HuH-7.5 (cell line): Measurements from ENCODE around the gene SDK1.

Experiments
- DNase-seq: peaks from one replicate; pipeline ENCODE4 v3.0.0; 2011; ENCODE audit warnings: low spot score

The SDK1 gene

DNA sequence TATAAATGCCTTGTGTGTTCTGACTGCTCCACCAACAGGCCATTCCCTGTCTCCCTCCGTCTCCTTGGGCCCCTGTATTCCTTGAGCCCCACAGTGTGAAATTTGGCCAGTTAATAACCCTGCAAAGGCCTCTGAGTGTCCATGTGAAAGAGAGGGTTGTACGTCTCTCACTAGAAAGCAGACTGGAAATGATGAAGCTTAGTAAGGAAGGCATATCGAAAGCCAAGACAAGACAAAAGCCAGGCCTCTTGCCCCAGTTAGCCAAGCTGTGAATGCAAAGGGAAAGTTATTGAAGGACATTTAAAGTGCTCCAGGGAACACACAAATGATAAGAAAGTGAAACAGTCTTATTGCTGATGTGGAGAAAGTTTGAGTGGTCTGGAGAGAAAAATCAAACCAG lies 680.2 kb downstream of the SDK1 start:
- DNase-seq = no peak

DNA sequence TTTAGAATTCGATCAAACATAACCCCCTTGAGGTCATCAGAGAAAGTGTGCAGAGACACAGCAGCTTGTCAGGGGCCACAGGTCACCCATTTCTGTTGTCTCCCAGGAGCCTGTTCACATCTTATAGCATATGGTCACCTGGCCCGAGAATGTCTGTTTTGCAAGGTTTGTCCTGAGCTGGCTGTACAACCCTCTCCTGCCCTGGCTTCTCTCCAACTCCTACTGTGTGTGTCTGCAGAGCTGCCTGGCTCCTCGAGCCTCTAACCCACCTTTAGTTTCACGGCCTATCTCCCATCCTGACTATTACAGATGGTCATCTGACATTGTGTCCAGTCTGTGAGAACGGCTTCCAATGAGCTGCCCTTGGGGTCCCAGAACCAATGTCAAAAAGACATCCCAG lies 683.4 kb downstream of the SDK1 start:
- no peak for DNase-seq

DNA sequence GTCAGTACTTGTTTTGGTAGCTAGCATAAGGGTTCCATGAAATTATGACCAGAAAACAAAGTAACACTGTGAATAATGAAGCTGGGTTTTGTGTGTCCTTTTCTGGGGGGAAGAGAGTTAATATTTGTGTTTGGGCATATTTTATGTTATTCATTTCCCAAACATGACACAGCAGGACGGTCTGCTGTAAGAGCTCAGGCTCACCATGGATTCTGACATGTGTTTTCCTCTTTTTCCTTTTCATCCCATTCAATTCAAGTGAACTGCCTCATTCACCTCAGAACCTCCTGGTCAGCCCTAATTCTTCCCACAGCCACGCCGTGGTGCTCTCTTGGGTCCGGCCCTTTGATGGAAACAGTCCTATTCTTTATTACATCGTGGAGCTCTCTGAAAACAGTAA lies 685.9 kb downstream of the SDK1 start:
- no peak for DNase-seq

DNA sequence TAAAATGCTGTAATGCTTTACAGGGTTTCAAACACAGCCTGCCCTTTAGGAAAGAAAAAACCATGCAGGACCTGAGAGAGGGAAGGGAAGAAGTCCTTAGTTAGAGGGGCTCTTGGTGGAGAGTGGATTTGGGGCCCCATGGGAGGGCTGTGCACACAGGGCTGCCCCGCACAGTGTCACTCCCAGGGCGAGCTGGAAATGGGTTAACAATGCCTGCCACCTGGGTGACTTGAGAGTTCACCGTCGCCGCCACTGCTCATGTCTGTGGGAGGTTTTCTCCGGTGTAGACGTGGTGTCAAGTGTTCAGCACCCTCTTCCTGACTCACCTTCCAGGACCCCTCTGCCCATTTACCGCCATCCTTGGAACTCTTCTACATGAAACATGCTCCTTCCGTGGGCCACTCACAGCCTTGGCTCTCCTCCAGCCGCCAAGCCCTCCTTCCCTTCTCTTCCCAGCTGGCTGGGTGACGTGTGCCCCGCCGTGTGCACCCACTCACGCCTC lies 686.4 kb downstream of the SDK1 start:
- DNase-seq = no peak

DNA sequence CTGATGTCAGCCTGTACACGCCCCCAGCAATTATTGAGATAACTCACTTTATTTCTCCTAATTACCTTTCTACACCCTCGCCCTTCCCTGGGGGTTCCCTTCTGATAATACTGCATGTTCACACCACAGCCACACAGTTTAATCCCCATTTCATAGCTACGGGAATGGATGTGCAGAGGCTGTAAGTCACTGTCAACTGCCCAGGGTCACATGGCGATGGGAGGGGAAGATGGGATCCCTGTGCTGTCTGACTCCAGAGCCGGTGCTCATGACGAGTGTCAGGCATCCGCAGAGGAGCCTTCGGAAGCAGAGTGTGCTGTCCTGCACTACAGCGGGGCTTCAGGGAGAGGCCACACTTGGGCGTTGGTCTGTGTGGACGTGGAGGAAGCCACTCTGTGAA lies 688.7 kb downstream of the SDK1 start:
- DNase-seq = no peak

DNA sequence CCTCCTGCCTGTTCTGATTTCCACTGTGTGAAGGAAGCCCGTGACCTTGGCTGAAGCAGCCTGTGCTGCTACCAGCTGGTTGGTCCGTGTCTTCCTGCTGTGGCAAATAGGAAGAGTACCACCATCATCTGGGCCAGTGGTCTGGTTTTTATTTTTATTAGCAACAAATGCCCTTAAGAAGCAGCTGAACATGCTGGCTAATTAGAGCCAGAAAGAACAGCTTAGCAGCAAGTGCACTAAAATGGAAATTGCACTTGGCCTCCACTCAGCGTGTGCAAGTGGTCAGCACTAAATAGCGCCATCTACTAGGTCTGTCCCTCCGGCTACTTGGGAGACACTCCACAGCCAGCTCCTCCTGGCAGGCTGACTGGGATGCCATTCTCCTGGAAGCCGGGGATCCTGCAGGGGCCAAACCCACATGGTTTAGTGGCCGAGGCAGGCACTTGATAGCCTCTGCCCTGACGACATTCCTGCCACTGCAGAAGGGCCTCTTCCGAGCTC lies 690.7 kb downstream of the SDK1 start:
- DNase-seq = no peak

DNA sequence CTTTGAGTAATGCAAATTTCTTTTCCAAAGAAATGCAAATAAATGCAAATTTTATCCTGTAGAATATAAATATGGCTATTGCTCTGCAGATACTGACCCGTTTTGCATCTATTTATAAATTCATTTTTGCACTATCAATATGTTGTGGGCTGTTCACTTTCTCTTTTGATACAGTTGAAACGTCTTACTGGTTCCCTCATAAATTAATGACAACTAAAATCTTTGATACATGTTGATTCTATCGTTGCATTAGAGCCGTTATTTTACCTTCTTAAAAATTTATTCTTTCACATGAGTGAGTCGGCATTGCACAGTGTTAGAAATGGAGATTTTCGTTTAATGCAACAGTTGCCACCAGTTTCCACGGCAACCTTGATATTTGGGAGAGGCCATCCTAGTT lies 691.8 kb downstream of the SDK1 start:
- DNase-seq = no peak

DNA sequence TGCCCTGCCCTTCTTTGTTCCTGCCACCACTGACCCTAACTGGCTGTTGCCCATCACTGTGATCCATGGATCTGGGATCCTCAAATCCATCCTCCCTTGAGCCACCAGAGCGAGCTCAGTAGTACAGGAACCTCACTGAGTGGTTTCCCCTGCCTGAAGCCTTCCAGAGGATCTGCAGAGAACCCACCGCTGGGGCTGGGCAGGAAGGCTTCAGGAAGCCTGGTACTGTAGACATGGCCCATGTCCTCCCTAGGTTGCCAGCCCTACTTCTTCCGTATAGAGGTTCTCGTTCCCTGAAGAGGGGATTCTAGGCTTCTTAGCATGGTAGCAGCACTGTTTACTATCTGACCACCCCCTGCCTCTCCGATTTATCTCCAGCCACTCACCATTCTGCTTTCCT lies 693.7 kb downstream of the SDK1 start:
- no peak for DNase-seq

DNA sequence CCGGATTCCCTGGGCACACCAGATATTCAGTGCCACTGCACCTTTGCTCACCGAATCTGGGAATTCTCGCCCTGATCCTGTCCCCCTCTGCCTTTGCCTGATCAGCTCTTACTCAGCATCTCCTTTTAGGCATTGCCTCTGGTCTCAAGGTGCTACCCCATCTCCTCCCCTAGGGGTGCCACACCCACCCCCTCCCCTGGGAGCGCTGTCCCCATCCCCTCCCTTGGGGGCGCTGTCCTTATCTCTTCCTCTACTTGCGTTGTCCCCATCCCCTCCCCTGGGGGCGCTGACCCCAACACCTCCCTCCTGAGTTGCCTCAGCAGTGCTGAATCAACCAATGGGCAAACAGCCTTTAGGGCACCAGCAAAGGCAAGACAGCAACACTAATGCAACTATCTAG lies 694.1 kb downstream of the SDK1 start:
- DNase-seq = no peak

DNA sequence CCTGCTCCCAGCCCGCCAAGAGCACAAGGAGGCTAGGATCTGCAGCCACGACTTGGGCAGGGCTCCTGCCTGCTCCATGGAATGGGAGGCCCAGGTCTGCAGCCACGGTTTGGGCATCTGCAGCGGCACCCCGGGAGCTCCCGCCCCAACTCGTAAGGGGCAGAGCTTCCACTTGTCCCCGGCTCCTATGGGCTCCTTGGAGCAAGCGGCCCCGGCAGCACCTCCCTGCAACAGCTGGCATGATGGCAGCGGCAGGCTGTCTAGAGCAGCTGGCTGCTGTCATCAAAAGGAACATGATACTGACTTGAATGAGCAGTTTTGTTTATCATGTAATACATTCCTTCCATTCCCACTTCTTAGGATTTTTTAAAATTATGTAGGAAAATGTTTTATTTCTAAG lies 697.0 kb downstream of the SDK1 start:
- no peak for DNase-seq

DNA sequence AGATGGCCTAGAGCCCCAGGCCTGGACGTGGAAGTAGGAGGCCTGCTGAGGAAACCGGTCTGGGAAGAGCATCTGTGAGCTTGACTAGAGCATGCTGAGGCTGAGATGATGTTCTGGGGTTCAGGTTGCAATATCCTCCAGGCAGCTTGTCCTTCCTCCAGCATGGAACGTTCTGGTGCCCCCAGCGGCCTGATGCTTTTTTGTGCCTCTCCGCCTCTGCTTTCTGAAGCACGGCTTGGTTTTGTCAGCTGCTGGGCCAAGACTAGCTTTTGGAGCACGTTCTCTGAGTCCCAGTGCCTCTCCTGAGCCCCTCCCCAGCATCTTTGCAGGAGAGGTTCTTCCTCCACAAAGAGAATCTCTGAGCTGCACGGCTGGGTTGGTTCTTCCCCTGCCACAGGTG lies 699.1 kb downstream of the SDK1 start:
- DNase-seq = no peak

DNA sequence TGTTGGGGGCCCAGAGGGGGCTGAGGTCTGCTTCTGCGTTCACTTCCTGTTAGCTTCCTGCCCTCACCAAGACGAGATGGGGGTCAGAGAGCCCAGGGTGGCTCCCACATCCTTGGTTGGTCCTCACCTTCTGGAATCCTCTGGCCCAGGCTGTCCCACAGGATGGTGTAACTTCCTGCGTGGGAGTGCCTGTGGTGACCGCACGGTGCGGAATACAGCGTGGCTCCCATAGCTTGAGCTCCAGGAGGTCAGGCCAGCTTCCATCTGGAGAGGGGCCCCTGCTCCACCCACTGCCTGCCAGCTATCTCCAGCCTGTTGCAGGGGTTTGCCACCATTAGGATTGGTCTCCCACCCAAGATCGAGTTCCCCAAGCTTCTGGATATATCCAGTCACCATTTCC lies 699.9 kb downstream of the SDK1 start:
- DNase-seq = no peak

DNA sequence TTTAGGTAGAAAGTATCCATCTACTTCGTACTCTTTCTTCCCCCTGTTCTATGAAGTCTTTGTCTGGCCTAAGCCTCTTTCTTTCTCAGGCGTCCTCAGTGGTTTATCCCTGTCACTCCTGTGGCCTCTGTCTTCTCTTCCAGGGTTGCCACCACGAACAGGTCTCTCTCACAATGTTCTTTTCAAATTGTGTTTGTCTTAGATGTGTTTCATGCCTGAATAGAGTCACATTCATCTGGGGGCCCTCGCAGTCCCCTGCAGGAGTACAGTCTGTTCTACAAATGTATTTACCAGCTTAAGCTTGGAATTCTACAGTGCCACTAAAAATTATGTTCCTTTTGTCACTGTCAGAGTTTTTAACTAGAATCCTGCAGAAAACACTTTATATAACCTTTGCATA lies 700.7 kb downstream of the SDK1 start:
- no peak for DNase-seq

DNA sequence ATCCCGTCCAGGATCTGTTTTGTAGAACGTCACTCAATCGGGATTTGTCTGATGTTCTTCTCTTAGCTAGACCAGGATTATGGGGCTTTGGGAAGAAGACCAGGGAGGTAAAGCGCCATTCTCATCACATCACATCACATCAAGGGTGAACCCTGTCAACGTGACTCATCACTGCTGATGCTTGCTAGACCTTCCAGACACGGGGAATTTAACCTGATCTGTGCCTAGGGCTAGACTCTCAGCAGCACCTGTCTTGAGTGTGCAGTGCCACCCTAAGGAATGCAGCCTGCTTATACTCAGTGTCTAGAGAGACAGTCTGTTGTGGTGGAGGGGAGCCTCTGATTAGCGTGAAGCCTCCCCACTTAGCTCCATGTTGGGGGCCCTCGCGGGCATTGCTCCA lies 702.5 kb downstream of the SDK1 start:
- DNase-seq = no peak

DNA sequence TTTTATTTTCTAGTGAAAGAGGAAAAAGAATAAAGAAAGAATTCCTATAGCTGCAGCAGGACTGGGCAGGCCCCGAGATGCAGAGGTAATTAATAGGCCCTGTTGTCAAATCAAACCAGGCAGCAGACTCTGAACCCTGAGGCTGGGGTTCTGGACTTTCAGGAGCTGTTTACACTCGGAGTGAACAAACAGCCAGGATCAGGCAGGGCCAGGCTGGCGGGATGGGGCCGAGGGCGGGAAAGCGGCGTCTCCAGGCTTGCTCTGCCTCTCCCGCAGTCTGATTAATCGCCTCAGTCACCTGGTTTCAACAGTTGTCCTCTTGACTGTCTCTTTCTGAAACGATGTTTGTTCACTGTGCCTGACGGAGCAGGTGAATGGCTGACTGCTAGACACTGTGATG lies 705.6 kb downstream of the SDK1 start:
- peak; percentile 18 for DNase-seq

DNA sequence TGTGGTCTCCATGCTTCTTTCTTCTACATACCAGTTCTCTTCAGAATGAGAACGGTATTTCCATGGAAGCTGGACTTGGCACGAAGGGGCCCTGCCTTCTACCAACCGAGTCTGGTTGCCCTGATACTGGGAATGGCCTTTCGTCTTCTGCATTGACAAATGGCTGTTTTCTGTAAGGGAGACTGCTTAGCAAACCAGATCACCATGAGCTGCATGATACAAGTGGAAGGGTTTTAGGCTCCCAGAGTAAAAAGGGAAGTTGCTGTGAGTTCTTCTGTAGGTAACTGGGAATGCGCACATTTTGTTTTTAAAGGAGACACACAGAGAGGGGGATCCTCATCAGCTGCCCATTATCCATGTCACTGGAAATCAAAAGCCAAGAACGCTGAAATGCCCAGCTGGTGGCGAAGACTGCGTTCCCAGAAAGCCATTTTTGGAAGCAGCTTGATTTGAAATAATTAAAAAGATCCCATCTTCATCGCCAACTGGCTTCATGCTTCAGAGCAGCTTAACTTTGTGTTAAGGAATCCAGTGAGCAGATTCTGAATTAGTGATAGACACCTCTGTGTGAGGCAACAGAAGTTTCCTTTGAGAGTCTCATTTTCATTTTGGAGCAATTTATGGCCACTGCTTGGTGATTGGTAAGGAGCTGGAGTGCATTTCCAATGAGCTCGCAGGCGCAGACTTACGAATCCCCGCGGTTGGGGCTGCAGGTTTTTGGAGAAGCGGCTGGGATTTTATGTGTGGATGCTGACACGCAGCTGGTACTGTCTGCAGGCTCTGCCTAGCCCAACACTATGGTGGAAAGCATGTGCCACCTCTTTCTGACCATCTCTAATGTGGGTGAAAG lies 708.4 kb downstream of the SDK1 start:
- no peak for DNase-seq

DNA sequence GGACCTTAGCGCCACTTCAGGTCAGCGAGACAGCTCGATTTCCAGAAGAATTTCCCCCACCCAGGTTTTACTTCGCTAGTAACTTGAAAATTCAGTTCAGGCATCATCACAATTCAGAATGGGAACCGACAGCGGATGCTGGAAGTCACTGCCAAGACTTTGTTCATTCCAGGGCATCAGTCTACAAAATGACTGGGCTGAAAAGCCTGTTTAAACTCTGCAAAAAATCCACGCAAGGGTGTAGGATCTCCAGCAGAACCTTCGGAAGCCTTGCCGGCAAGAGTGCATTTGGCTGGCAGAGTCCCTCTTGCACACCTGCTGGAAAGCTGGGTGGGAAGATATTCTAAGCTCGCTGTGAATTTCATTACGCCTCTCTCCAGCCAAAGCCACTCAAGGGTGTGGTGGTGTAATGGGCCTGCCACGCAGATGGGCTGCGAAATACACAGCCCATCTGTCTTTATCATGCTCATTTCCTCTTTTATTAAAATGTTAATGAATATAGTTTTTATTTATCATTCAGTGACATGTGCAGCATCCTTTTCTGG lies 709.1 kb downstream of the SDK1 start:
- DNase-seq = no peak

DNA sequence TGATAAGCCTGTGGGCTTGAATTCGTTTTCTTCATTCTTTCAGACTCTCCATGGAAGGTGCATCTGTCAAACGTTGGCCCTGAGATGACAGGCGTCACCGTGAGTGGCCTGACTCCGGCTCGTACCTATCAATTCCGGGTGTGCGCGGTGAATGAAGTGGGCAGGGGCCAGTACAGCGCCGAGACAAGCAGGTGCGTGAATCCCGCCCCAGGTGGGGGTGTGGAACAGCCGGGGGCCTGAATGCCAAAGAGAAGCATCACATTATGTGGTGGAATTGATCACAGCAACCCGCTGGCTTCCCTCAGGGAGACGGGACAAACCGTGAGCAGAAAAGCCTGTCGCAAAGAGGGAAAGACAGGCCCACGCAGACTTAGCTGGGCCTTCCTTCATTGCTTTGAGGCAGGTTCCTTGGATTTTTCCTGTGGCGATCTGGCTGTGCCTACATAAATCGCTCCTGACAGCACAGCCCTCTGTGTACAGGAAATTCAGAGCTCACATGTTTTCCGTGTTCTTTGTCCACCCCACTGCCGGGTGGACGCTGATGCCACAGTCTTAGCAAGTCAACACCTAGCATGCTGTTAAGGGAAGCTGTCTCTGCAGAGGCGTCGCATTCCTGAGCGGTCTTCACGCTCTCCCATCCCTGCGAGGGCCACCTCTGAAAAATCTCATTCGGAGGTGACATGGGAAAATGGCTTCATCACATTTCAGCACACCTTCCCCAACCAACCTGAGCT lies 710.0 kb downstream of the SDK1 start:
- no peak for DNase-seq

DNA sequence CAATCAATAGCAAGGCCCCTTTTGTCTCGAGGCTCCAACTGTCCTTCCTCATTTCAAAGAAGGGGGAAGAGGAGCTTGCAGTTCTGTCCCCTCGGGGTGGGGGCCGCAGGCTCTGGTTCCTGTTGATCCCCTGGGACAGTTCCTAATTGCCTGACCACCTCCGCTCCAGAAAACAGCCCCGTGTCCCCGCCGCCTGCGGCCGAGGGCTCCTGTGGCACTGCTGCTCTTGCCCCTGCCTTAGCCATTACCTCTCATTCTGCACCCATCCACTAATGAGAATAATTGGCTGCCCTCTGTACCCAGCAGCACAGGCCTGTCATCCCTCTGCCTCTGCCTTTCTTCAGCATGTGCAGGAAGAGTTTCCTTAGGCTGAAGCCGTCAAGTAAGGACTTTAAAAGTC lies 712.7 kb downstream of the SDK1 start:
- DNase-seq = no peak

DNA sequence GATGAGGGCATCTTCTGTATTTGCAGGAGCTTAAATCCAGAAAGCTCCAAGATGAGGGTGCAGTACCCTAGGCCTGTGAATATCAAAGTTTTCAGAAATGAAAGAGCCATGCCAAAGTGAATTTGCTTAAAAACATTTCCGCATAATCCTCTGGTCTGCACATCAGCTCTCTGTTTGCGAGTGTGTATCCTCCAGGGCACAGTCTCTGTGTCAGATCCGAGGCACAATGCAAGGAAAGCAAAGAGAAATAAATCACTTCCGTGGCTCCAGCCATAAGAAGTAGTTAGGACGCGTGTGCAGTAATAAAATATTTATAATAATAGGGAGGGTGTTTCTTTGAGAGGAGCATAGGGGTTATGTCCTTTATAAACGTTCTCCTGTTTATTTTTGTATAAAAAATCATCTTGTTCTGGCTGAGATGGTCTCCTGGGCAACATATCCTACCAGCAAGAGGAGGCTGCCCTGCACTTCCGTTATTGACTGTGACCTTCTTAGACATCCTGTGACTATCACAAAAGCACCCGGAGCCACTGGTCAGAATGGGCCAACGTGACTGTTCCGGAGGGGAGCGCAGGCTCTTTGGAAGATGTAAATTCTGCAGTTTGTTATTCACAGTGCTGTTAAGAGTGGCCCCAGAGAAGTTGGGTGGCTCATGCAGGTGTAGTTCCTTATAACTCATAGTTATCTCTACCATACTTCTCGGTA lies 713.4 kb downstream of the SDK1 start:
- no peak for DNase-seq

DNA sequence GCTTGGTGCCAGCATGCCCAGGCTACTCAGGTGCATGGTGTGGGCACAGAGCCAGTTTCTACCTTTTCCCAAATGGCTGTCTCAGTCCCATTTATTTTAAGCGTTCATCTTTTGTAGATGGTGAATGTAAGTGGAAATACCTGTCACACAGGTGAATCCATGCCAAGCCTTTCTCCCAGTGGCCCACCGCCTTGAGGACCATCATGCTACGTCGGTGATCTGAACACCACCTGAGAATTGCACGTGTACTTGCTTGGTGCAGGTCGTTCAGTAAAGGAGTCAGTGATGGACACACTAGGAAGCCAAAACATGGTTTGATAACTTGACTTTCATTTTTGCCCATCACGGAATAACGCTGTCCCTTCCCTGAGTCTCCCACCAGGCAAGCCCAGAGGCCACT lies 714.3 kb downstream of the SDK1 start:
- DNase-seq = no peak

DNA sequence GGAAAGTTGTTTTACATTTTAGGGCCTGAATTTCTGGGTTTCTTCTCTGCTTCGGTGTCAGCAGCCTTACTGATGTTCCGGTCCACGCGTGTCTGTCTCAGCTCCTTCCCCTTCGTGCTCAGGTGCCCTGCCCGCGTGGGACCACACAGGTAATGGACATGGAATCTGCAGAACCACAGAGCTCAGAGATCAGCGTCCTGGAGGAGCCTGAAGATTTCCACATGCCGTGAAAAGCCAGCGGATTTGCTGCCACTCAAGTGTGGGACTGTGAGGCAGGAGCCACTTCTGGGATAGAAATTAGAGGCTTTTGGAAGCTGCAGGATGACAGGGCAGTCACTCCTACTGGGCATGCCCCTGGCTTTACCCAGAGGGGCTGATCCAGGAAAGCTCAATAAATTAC lies 714.9 kb downstream of the SDK1 start:
- no peak for DNase-seq
